Measurements from ENCODE around the gene CTDP1.

Gene CTDP1

GRCh38 chr18:79679552-79680099, at the start of gene CTDP1:
Gene CTDP1, plus strand, starts transcription at chr18:79679803. Its CDS starts 145 bp downstream, at chr18:79679948.
- peak; percentile 76 to 84 for DNase-seq

- DNase-seq = no peak
Measured at GRCh38 chr18:79630281-79631095, 49.1 kb upstream of the CTDP1 start.

GRCh38 chr18:79631096-79631507, 48.5 kb upstream of the CTDP1 start:
- no peak for DNase-seq

GRCh38 chr18:79631761-79632446, 47.7 kb upstream of the CTDP1 start:
- DNase-seq = no peak

- no peak for DNase-seq
Measured at GRCh38 chr18:79632765-79633164, 46.8 kb upstream of the CTDP1 start.

- no peak for DNase-seq
Measured at GRCh38 chr18:79634186-79634585, 45.4 kb upstream of the CTDP1 start.

- DNase-seq = no peak
Measured at GRCh38 chr18:79634593-79635426, 44.8 kb upstream of the CTDP1 start.

- no peak for DNase-seq
Measured at GRCh38 chr18:79635427-79635726, 44.2 kb upstream of the CTDP1 start.

- no peak for DNase-seq
Measured at GRCh38 chr18:79637181-79637920, 42.3 kb upstream of the CTDP1 start.

- no peak for DNase-seq
Measured at GRCh38 chr18:79637921-79638909, 41.4 kb upstream of the CTDP1 start.

- DNase-seq = no peak
Measured at GRCh38 chr18:79639072-79639829, 40.4 kb upstream of the CTDP1 start.

- no peak for DNase-seq
Measured at GRCh38 chr18:79640064-79640672, 39.4 kb upstream of the CTDP1 start.

- DNase-seq = no peak
Measured at GRCh38 chr18:79640875-79641274, 38.7 kb upstream of the CTDP1 start.

GRCh38 chr18:79641722-79642497, 37.7 kb upstream of the CTDP1 start:
- no peak for DNase-seq

- no peak for DNase-seq
Measured at GRCh38 chr18:79642626-79643025, 37.0 kb upstream of the CTDP1 start.

- no peak for DNase-seq
Measured at GRCh38 chr18:79643054-79643984, 36.3 kb upstream of the CTDP1 start.

GRCh38 chr18:79644006-79644665, 35.5 kb upstream of the CTDP1 start:
- peak in 1 of 2 experiments; percentile 68 for DNase-seq
